A549 (cell line): ENCODE measurements around the gene BMPR2.

Source experiments
- ELK1 ChIP-seq: fragments of 150-350 bp; IDR thresholded peaks from 2 replicates; pipeline ENCODE4 v1.6.1; 2014; ENCODE audit warnings: low read depth, mild to moderate bottlenecking, low read length
- RCOR1 ChIP-seq: fragments of 150-350 bp; IDR thresholded peaks from 2 replicates; pipeline ENCODE4 v1.6.1; 2014; ENCODE audit warnings: antibody characterized with exemption, low read length, low read depth

- TF ChIP-seq RCOR1, result no peak
- TF ChIP-seq ELK1, result no peak
Measured at GRCh38 chr2:202479610-202480009, 103.5 kb downstream of the BMPR2 start.
